ENCODE results near the gene TMEM259.

Gene TMEM259

DNA sequence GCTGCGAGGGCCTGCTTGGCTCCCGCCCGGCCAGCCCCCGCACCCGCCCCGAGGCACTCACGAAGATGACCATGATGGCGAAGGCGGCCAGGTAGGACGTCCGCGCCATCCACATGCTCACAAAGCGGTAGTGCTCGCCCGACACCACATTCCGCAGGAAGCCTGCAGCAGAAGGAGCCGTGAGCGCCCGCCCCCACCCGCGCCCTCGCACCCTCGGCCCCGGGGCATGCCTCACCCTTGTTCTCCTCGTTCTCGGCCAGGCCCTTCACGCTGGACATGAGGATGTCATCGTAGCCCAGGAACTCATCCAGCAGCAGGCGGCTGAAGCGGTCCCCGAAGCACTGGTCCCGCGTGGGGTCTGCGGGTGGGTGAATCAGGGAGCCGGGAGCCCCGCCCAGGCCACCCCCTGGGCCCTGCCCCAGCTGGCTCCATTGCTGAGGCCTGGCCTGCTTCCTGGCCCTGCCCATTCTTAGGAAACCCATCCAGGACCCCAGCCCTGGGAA lies 9.0 kb downstream of the TMEM259 start:
- in situ Hi-C loops (cut with HindIII; ENCODE audit: low sequenced_read_pairs): no loop called here
- no peak for DNase-seq (ENCODE audit: low read depth)
- no peak overlapping the region for H3K4me3 ChIP-seq (ENCODE audit: low read depth, low read length)
- TF ChIP-seq, protein P1, sequence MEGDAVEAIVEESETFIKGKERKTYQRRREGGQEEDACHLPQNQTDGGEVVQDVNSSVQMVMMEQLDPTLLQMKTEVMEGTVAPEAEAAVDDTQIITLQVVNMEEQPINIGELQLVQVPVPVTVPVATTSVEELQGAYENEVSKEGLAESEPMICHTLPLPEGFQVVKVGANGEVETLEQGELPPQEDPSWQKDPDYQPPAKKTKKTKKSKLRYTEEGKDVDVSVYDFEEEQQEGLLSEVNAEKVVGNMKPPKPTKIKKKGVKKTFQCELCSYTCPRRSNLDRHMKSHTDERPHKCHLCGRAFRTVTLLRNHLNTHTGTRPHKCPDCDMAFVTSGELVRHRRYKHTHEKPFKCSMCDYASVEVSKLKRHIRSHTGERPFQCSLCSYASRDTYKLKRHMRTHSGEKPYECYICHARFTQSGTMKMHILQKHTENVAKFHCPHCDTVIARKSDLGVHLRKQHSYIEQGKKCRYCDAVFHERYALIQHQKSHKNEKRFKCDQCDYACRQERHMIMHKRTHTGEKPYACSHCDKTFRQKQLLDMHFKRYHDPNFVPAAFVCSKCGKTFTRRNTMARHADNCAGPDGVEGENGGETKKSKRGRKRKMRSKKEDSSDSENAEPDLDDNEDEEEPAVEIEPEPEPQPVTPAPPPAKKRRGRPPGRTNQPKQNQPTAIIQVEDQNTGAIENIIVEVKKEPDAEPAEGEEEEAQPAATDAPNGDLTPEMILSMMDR (IDR thresholded peaks at IDR 0.05; ENCODE audit: low read depth, low read length, missing control alignments): no peak

DNA sequence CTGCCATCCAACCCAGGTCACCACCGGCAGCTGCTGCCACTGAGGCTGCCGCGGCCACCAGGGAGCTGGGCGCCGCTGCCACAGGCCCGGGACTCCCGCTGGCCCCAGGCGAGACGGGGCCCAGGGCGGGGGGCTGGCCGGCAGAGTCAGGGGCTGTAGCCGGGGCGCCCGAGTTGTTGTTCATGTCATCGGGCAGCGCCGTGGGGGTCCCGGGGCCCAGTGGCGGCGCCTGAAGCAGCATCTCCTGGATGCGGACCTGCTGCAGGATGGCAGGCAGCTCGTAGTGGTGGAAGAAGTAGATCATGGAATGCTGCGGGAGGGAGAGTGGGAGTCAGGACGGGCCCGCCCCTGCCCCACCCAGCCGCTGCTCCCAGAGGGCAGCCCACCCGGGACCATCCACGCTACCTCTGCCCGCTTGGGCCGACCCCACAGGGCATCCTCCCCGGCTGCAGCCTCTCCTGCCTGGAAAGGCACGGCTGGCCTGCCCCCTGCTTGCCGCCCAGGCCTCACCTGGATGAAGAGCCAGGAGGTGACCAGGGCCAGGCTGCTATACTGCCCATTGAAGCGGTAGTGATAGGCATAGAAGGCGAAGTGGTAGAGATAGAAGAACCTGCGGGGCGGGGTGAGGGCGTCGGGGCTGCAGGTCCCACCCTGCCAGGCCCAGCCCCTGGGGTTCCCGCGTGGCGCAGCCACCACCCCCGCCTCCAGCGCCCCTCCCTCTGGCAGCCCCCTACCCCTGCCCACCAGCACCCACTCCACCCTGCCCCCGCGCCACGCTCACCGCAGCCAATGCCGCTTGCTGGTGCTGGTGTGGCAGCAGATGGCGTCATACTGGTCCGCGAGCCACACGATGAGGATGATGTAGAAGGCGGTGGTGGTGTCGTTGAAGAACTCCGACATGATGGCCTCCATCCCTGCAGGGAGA lies 10.1 kb downstream of the TMEM259 start:
- in situ Hi-C loops (cut with HindIII; ENCODE audit: low sequenced_read_pairs): no loop called here
- no peak overlapping the region for H3K4me3 ChIP-seq (ENCODE audit: low read depth, low read length)
- TF ChIP-seq, protein P1 (IDR thresholded peaks at IDR 0.05; ENCODE audit: low read depth, low read length, missing control alignments): no peak
- DNase-seq (ENCODE audit: low read depth): no peak

DNA sequence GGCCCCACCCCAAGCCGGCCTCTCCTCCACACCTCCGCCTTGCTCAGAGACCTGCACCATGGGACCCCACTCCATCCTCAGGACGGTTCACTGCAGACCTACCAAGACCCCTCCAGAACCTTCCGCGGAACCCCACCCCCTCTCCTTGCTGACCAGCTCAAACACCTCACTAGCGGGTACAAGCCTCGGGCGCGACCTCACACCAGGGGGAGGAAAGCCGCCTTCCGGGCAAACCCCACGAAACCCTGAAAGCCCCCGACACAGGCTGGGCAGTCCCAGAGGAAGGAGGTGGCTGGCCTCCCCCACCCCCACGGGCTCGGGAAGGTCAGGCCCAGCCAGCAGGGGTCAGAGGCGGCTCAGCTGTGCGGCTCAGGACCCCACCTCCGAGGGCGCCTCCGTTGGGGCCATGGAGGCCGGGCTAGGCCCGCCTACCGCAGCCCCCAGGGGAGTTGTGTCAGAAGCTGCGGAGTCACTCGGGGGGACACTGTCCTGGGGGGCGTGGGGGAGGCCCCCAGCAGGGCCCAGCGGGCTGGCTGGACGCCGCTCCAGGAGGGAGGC lies 10.9 kb downstream of the TMEM259 start:
- no peak overlapping the region for H3K4me3 ChIP-seq (ENCODE audit: low read depth, low read length)
- in situ Hi-C loops (cut with HindIII; ENCODE audit: low sequenced_read_pairs): no loop called here
- DNase-seq (ENCODE audit: low read depth): no peak
- TF ChIP-seq, protein P1 (IDR thresholded peaks at IDR 0.05; ENCODE audit: low read depth, low read length, missing control alignments): no peak

DNA sequence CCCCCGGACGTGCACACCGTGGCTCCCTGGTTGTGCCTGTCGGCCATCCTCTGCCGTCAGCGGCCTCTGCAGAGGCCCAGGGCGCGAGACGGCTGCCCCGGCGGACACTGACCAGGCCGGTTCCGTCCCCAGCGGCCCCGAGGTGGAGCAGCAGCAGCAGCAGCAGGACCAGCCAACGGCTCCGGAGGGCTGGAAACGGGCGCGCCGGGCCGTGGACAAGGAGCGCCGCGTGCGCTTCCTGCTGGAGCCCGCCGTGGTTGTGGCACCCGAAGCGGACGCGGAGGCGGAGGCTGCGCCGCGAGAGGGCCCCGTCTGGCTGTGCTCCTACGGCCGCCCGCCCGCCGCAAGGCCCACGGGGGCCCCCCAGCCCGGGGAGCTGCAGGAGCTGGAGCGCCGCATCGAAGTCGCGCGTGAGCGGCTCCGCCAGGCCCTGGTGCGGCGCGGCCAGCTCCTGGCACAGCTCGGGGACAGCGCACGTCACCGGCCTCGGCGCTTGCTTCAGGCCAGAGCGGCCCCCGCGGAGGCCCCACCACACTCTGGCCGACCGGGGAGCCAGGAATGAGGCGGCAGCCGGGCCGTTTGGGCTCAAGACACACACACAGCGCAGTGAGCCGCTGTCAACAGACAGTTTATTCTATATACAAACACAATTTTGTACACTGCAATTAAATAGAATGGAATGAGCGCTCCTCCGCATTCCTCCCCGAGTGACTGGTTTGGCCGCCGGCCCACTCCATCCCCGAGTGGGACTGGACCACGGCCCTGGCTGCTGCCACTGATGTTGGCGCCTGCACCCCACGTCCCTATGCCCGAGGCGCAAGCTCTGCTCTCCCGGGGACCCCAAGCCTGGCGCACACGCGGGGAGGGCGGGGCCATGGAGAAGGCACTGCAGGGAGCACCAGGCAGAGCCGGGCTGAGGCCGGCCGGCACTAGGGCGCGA lies 11.6 kb downstream of the TMEM259 start:
- in situ Hi-C loops (cut with HindIII; ENCODE audit: low sequenced_read_pairs): no loop called here
- DNase-seq (ENCODE audit: low read depth): no peak
- TF ChIP-seq, protein P1 (IDR thresholded peaks at IDR 0.05; ENCODE audit: low read depth, low read length, missing control alignments): no peak
- no peak overlapping the region for H3K4me3 ChIP-seq (ENCODE audit: low read depth, low read length)

DNA sequence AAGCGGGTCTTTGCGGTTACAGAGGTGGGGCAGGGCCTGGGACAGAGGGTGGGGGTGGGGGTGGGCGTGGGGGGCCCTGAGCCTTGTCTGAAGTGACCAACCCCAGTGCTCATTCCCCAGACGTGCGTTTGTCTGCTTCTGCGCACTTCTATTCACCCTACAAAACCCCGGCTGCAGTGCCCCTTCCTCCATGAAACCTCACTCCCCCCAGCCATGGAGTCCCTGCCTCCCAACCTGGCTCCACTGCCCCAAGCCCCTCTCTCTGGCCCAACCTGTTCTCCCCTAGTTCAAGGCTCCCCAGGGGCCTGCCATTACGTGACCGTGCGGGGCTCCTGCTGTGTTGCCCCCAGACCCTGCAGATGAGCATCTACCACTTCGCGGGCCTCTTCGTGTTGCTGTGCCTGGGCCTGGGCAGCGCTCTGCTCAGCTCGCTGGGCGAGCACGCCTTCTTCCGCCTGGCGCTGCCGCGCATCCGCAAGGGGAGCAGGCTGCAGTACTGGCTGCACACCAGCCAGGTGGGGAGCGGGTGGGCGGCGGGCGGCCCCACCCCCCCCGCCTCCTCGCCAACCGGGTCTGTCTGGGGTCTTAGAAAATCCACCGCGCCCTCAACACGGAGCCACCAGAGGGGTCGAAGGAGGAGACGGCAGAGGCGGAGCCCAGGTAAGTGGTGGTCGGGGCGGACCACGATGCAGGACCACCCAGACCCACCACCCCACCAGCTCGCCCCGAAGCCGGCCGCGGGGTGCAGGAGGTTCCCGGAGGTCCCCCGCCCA lies 12.5 kb downstream of the TMEM259 start:
- H3K4me3 ChIP-seq (ENCODE audit: low read depth, low read length): no peak overlapping the region
- in situ Hi-C loops (cut with HindIII; ENCODE audit: low sequenced_read_pairs): no loop called here
- no peak for DNase-seq (ENCODE audit: low read depth)
- TF ChIP-seq, protein P1 (IDR thresholded peaks at IDR 0.05; ENCODE audit: low read depth, low read length, missing control alignments): no peak
